ENCODE data around the gene SSTR5. TPM values are rescaled to one million over a fixed set of nuclear protein-coding genes. Genes with fewer than 3 reads are reported as not detected.

Gene SSTR5
- total RNA-seq, 4 donors from 2014 or later: 0.37 TPM; not detected in 3

- TF ChIP-seq CTCF (IDR thresholded peaks at IDR 0.05): no peak
- DNase-seq (ENCODE audit: low spot score) (no peak), ATAC-seq (ENCODE audit: low FRiP score) (no peak)
Observed at GRCh38 chr16:1124291-1124690, 51.7 kb downstream of the SSTR5 start.

- TF ChIP-seq CTCF (IDR thresholded peaks at IDR 0.05): no peak
- ATAC-seq (ENCODE audit: low FRiP score) (no peak), DNase-seq (ENCODE audit: low spot score) (no peak)
Observed at GRCh38 chr16:1124795-1125194, 52.2 kb downstream of the SSTR5 start.

GRCh38 chr16:1125471-1125870 is 52.9 kb downstream of the SSTR5 start:
- ATAC-seq (ENCODE audit: low FRiP score) (no peak), DNase-seq (ENCODE audit: low spot score) (no peak)
- TF ChIP-seq CTCF (IDR thresholded peaks at IDR 0.05): no peak

GRCh38 chr16:1126044-1126443 is 53.5 kb downstream of the SSTR5 start:
- no peak for TF ChIP-seq CTCF (IDR thresholded peaks at IDR 0.05)
- ATAC-seq (ENCODE audit: low FRiP score) (no peak), DNase-seq (ENCODE audit: low spot score) (no peak)

GRCh38 chr16:1126586-1126985 is 54.0 kb downstream of the SSTR5 start:
- ATAC-seq (ENCODE audit: low FRiP score) (no peak), DNase-seq (ENCODE audit: low spot score) (no peak)
- no peak for TF ChIP-seq CTCF (IDR thresholded peaks at IDR 0.05)

- ATAC-seq (ENCODE audit: low FRiP score): no peak
- DNase-seq (ENCODE audit: low spot score): no peak
- no peak for TF ChIP-seq CTCF (IDR thresholded peaks at IDR 0.05)
Observed at GRCh38 chr16:1127101-1127500, 54.6 kb downstream of the SSTR5 start.

GRCh38 chr16:1127971-1128715 is 55.6 kb downstream of the SSTR5 start:
- ATAC-seq (ENCODE audit: low FRiP score) (no peak), DNase-seq (ENCODE audit: low spot score) (no peak)
- no peak for TF ChIP-seq CTCF (IDR thresholded peaks at IDR 0.05)

All from omental fat pad (tissue), 4 donors.